ENCODE data around the gene KRTAP4-9.
"Not testable (repeated sequence)": the region's sequence is repeated elsewhere in the genome, so short reads cannot be mapped to it uniquely, and the experiment has no call there.

GRCh38 chr17:41088760-41089352 is 16.3 kb upstream of the KRTAP4-9 start:
- not testable (repeated sequence) for TF ChIP-seq CTCF (conservative IDR thresholded peaks at IDR 0.05; ENCODE audit: low read depth, low read length); EZH2 (IDR thresholded peaks at IDR 0.05; ENCODE audit: borderline replicate concordance, low read depth, low read length, poor library complexity, severe bottlenecking)

All from A673 (cell line).